Loucy (cell line): ENCODE measurements around the gene TAF11L4.

Source experiments
- EZH2phosphoT487 ChIP-seq: fragments of 200-600 bp; IDR thresholded peaks from 2 replicates; pipeline ENCODE4 v1.6.1; 2018; ENCODE audit warnings: antibody characterized with exemption, mild to moderate bottlenecking, moderate library complexity, borderline replicate concordance
- TF ChIP-seq, protein P1 (sequence below): fragments of 200-600 bp; sonication (generic); conservative IDR thresholded peaks from 2 replicates; pipeline ENCODE4 v1.5.1; 2014; ENCODE audit warnings: mild to moderate bottlenecking, antibody characterized with exemption, low read length

- TF ChIP-seq, protein P1, sequence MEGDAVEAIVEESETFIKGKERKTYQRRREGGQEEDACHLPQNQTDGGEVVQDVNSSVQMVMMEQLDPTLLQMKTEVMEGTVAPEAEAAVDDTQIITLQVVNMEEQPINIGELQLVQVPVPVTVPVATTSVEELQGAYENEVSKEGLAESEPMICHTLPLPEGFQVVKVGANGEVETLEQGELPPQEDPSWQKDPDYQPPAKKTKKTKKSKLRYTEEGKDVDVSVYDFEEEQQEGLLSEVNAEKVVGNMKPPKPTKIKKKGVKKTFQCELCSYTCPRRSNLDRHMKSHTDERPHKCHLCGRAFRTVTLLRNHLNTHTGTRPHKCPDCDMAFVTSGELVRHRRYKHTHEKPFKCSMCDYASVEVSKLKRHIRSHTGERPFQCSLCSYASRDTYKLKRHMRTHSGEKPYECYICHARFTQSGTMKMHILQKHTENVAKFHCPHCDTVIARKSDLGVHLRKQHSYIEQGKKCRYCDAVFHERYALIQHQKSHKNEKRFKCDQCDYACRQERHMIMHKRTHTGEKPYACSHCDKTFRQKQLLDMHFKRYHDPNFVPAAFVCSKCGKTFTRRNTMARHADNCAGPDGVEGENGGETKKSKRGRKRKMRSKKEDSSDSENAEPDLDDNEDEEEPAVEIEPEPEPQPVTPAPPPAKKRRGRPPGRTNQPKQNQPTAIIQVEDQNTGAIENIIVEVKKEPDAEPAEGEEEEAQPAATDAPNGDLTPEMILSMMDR, result no peak
- TF ChIP-seq EZH2phosphoT487, result no peak
Observed at GRCh38 chr5:17497446-17497845, 24.2 kb upstream of the TAF11L4 start.
